Mesenchymal stem cell (in vitro differentiated cells and primary cell): ENCODE data around the gene ALKBH6.

Source experiments
- DNase-seq: peaks from one replicate; pipeline ENCODE4 v3.0.0-alpha.2; 2013
- H2AFZ ChIP-seq: one replicate; pipeline ENCODE4 v1.6.1; 2013; ENCODE audit warnings: low read depth, mild to moderate bottlenecking, control low read depth, inconsistent platforms, low read length, moderate library complexity
- H2AK5ac ChIP-seq: 2 replicates; pipeline ENCODE4 v1.6.1; 2013; ENCODE audit warnings: low read length, moderate library complexity, mild to moderate bottlenecking, inconsistent platforms; ENCODE audit not compliant: severe bottlenecking
- H2BK120ac ChIP-seq: one replicate; pipeline ENCODE4 v1.6.1; 2013; ENCODE audit warnings: low read depth, mild to moderate bottlenecking, inconsistent platforms, low read length, moderate library complexity
- H2BK12ac ChIP-seq, 2 experiments: one replicate each; pipeline ENCODE4 v1.6.1; 2013; ENCODE audit warnings: inconsistent platforms in 2 of 2, low read length in 2 of 2, mild to moderate bottlenecking in 2 of 2, moderate library complexity in 2 of 2, control low read depth in 1 of 2
- H2BK15ac ChIP-seq: one replicate; pipeline ENCODE4 v1.6.1; 2013; ENCODE audit warnings: mild to moderate bottlenecking, low read depth, inconsistent platforms; ENCODE audit not compliant: poor library complexity, severe bottlenecking
- H2BK5ac ChIP-seq: 2 replicates; pipeline ENCODE4 v1.6.1; 2013; ENCODE audit warnings: low read depth, mild to moderate bottlenecking, low read length, control low read depth, inconsistent platforms; ENCODE audit not compliant: poor library complexity, severe bottlenecking
- H3K14ac ChIP-seq, 2 experiments: one replicate each; pipeline ENCODE4 v1.6.1; 2013; ENCODE audit warnings: inconsistent platforms in 2 of 2, low read length in 2 of 2, control low read depth in 1 of 2, mild to moderate bottlenecking in 1 of 2, moderate library complexity in 1 of 2
- H3K18ac ChIP-seq, 2 experiments: one replicate each; pipeline ENCODE4 v1.6.1; 2013; ENCODE audit warnings: inconsistent platforms in 2 of 2, low read length in 2 of 2, control low read depth in 1 of 2, low read depth in 1 of 2, mild to moderate bottlenecking in 1 of 2
- H3K23ac ChIP-seq, 2 experiments: one replicate each; pipeline ENCODE4 v1.6.1; 2013; ENCODE audit warnings: inconsistent platforms in 2 of 2, low read length in 2 of 2, mild to moderate bottlenecking in 2 of 2, moderate library complexity in 2 of 2, control low read depth in 1 of 2
- H3K27ac ChIP-seq: 2 replicates; pipeline ENCODE4 v1.5.1; 2013; ENCODE audit warnings: mild to moderate bottlenecking, moderate library complexity, low read length, control low read depth, inconsistent platforms; ENCODE audit not compliant: poor library complexity, severe bottlenecking
- H3K27me3 ChIP-seq, 2 experiments: 2 replicates each; pipeline versions ENCODE4 v1.6.1 to v1.7.0; 2013; ENCODE audit warnings: low read length in 2 of 2, mild to moderate bottlenecking in 2 of 2, moderate library complexity in 2 of 2, control low read depth in 1 of 2, inconsistent platforms in 1 of 2; ENCODE audit not compliant: control insufficient read depth in 1 of 2, insufficient read depth in 1 of 2
- H3K36me3 ChIP-seq, 2 experiments: 2 replicates each; pipeline versions ENCODE4 v1.6.1 to v1.7.0; 2013; ENCODE audit warnings: low read length in 2 of 2, control low read depth in 1 of 2, inconsistent platforms in 1 of 2, low read depth in 1 of 2, mild to moderate bottlenecking in 1 of 2; ENCODE audit not compliant: insufficient read depth in 2 of 2, control insufficient read depth in 1 of 2
- H3K4ac ChIP-seq, 2 experiments: one replicate each; pipeline ENCODE4 v1.6.1; 2013; ENCODE audit warnings: inconsistent platforms in 2 of 2, low read length in 2 of 2, mild to moderate bottlenecking in 2 of 2, moderate library complexity in 2 of 2, control low read depth in 1 of 2, low read depth in 1 of 2
- H3K4me1 ChIP-seq: 2 replicates; pipeline ENCODE4 v1.6.1; 2013; ENCODE audit warnings: low read depth, low read length, control low read depth; ENCODE audit not compliant: control insufficient read depth, insufficient read depth
- H3K4me2 ChIP-seq: 2 replicates; pipeline ENCODE4 v1.6.1; 2013; ENCODE audit warnings: low read length, mild to moderate bottlenecking, inconsistent platforms; ENCODE audit not compliant: poor library complexity, severe bottlenecking
- H3K4me3 ChIP-seq, 2 experiments: 2 replicates each; pipeline versions ENCODE4 v1.5.1 to v1.7.0; 2013; ENCODE audit warnings: low read length in 2 of 2, mild to moderate bottlenecking in 2 of 2, control low read depth in 1 of 2, low read depth in 1 of 2; ENCODE audit not compliant: insufficient read depth in 1 of 2
- H3K79me1 ChIP-seq: replicated peaks from 2 replicates; pipeline ENCODE4 v1.6.1; 2013; ENCODE audit warnings: mild to moderate bottlenecking, control low read depth, low read length, inconsistent platforms; ENCODE audit not compliant: poor library complexity, severe bottlenecking
- H3K9ac ChIP-seq: 2 replicates; pipeline ENCODE4 v1.7.0; 2013; ENCODE audit warnings: mild to moderate bottlenecking, low read length, moderate library complexity
- H3K9me3 ChIP-seq: 2 replicates; pipeline ENCODE4 v1.7.0; 2013; ENCODE audit warnings: mild to moderate bottlenecking, low read length; ENCODE audit not compliant: control insufficient read depth
- H4K8ac ChIP-seq: one replicate; pipeline ENCODE4 v1.6.1; 2013; ENCODE audit warnings: inconsistent platforms, mild to moderate bottlenecking, low read length, moderate library complexity
- H4K91ac ChIP-seq: one replicate; pipeline ENCODE4 v1.6.1; 2013; ENCODE audit warnings: mild to moderate bottlenecking, low read length, inconsistent platforms
- WGBS: methylation state at CpG from one replicate; pipeline ENCODE4 v1.1.7; 2013; ENCODE audit warnings: mixed read lengths; 5-methylcytosine and 5-hydroxymethylcytosine counted together

ALKBH6 gene

DNA sequence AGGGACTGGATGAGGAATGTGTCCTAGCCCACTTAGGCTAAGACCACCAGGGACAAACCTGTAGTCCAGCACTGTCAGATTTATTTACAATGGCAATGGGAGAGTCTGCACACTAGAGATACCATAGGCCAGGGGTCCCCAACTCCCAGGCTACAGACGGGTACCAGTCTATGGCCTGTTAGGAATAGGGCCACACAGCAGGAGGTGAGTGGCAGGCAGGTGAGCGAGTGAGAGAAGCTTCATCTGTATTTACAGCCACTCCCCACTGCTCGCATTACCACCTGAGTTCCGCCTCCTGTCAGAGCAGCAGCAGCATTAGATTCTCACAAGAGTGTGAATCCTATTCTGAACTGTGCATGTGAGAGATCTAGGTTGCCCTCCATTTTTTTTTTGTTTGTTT lies 37.6 kb upstream of the ALKBH6 start:
- Histone ChIP-seq H3K14ac (no peak overlapping the region), H3K4ac (no peak overlapping the region), H3K4me3 (no peak overlapping the region), H4K8ac (no peak overlapping the region), H3K9ac (no peak overlapping the region), H3K27me3 (no peaks in the 10 kb centered on the region), H2AK5ac (no peak overlapping the region), H3K4me2 (no peak overlapping the region), H2BK120ac (no peak overlapping the region), H3K36me3 (no peaks in the 10 kb centered on the region), H4K91ac (no peak overlapping the region), H3K27ac (no peak overlapping the region), H2AFZ (no peak overlapping the region), H3K23ac (no peak overlapping the region), H2BK12ac (no peak overlapping the region), H2BK5ac (no peak overlapping the region), H3K4me1 (peaks cover 6% of the 10 kb centered on the region), H3K18ac (no peak overlapping the region), H3K9me3 (no peaks in the 10 kb centered on the region), H2BK15ac (no peak overlapping the region), H3K79me1 (peaks cover 15% of the 10 kb centered on the region)
- 82% methylated on average over 2 of the region's 4 CpGs for WGBS
- DNase-seq: no peak

DNA sequence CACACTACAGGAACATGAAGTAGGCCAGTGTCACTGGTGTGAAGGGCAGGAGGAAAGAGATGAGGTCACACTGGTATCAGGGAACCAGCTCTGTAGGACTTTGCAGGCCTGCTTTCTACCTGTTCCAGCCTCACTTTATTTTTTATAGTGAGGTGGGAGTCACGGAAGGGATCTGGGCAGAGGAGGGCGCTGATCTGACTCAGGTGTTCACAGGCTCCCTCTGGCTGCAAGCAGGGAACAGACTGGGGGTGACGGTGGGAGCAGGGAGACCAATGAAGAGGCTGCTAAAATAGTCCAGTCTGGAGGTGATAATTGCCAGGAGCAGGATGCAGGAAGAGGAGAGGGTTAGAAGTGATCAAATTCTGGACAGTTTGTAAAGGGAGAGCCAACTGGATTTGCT lies 37.2 kb upstream of the ALKBH6 start:
- no peak overlapping the region for H2AK5ac ChIP-seq
- no peak overlapping the region for H3K4me3 ChIP-seq
- H3K23ac ChIP-seq: no peak overlapping the region
- H2AFZ ChIP-seq: no peak overlapping the region
- H3K36me3 ChIP-seq: no peaks in the 10 kb centered on the region
- 46% methylated on average over 3 of the region's 3 CpGs for WGBS
- H3K14ac ChIP-seq: no peak overlapping the region
- H3K79me1 ChIP-seq: peaks cover 11% of the 10 kb centered on the region
- no peak overlapping the region for H4K8ac ChIP-seq
- H3K27ac ChIP-seq: no peak overlapping the region
- no peaks in the 10 kb centered on the region for H3K27me3 ChIP-seq
- no peak overlapping the region for H3K4ac ChIP-seq
- H3K4me1 ChIP-seq: peaks cover 6% of the 10 kb centered on the region
- no peak overlapping the region for H2BK120ac ChIP-seq
- no peaks in the 10 kb centered on the region for H3K9me3 ChIP-seq
- no peak overlapping the region for H2BK5ac ChIP-seq
- no peak overlapping the region for H2BK12ac ChIP-seq
- H3K4me2 ChIP-seq: no peak overlapping the region
- H4K91ac ChIP-seq: no peak overlapping the region
- H3K18ac ChIP-seq: no peak overlapping the region
- H3K9ac ChIP-seq: no peak overlapping the region
- DNase-seq: no peak
- no peak overlapping the region for H2BK15ac ChIP-seq

GRCh38 chr19:36049080-36049698 lies 35.2 kb upstream of the ALKBH6 start:
- Histone ChIP-seq H2AK5ac (no peak overlapping the region), H3K27me3 (no peaks in the 10 kb centered on the region), H4K8ac (no peak overlapping the region), H4K91ac (no peak overlapping the region), H3K23ac (no peak overlapping the region), H3K79me1 (peaks cover 9% of the 10 kb centered on the region), H3K4me2 (no peak overlapping the region), H3K4me1 (peaks cover 3% of the 10 kb centered on the region), H2AFZ (no peak overlapping the region), H2BK15ac (no peak overlapping the region), H3K9me3 (no peaks in the 10 kb centered on the region), H2BK12ac (no peak overlapping the region), H3K36me3 (no peaks in the 10 kb centered on the region), H3K18ac (no peak overlapping the region), H2BK120ac (no peak overlapping the region), H3K4me3 (no peak overlapping the region), H3K4ac (no peak overlapping the region), H3K14ac (no peak overlapping the region), H3K27ac (no peak overlapping the region), H3K9ac (no peak overlapping the region), H2BK5ac (no peak overlapping the region)
- WGBS: 95% methylated on average over 1 of the region's 4 CpGs
- no peak for DNase-seq

DNA sequence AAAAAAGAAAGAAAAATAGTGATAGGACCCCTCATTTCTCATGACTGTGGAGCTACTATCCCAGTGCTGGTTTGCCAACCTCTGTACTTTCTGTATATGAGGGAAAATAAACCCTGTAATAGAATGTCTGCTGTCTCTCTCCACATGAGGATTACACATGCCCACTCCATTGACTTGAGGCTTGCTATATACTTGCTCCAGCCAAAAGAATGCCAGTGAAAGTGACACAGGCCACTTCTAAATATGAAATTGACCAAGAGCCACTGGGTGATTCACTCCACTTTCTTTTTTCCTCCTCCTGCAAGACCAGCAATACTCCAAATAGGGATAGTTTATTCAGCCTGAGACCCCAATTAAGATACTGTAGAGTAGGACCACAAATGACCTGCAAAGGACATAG lies 33.8 kb upstream of the ALKBH6 start:
- H4K91ac ChIP-seq: no peak overlapping the region
- H3K79me1 ChIP-seq: peaks cover 9% of the 10 kb centered on the region
- H3K4me1 ChIP-seq: no peaks in the 10 kb centered on the region
- H2AFZ ChIP-seq: no peak overlapping the region
- H2AK5ac ChIP-seq: no peak overlapping the region
- H2BK15ac ChIP-seq: no peak overlapping the region
- no peaks in the 10 kb centered on the region for H3K9me3 ChIP-seq
- no peak overlapping the region for H3K4ac ChIP-seq
- H3K18ac ChIP-seq: no peak overlapping the region
- no peak overlapping the region for H3K27ac ChIP-seq
- no peak overlapping the region for H3K4me2 ChIP-seq
- H3K14ac ChIP-seq: no peak overlapping the region
- H2BK12ac ChIP-seq: no peak overlapping the region
- DNase-seq: no peak
- no peak overlapping the region for H2BK5ac ChIP-seq
- H4K8ac ChIP-seq: no peak overlapping the region
- no peak overlapping the region for H3K4me3 ChIP-seq
- no peak overlapping the region for H2BK120ac ChIP-seq
- no peak overlapping the region for H3K23ac ChIP-seq
- no peaks in the 10 kb centered on the region for H3K27me3 ChIP-seq
- no peaks in the 10 kb centered on the region for H3K36me3 ChIP-seq
- H3K9ac ChIP-seq: no peak overlapping the region
